GM23338 (cell line): ENCODE measurements around the gene CES1. TPM values are rescaled to one million over a fixed set of nuclear protein-coding genes. Genes with fewer than 3 reads are reported as not detected.

ENCODE experiments used
- ATAC-seq: fragments of 200-7000 bp; cut with Tn5 transposase; 3 replicates; pipeline ENCODE4 v1.9.1; 2020
- DNase-seq: peaks from one replicate; pipeline ENCODE4 v3.0.0-alpha.2; 2015; ENCODE audit warnings: low spot score
- H2AFZ ChIP-seq: fragments of 200-600 bp; sonication (generic); 2 replicates; pipeline ENCODE4 v1.8.0; 2016; ENCODE audit warnings: antibody characterized with exemption, mild to moderate bottlenecking, moderate library complexity
- H3F3A ChIP-seq: fragments of 200-600 bp; sonication (generic); replicated peaks from 2 replicates; pipeline ENCODE4 v1.8.0; 2017; ENCODE audit warnings: antibody characterized with exemption, mixed run types, low read depth
- H3K27ac ChIP-seq: fragments of 200-600 bp; sonication (generic); 2 replicates; pipeline ENCODE4 v1.6.1; 2016; ENCODE audit warnings: low read depth
- H3K27me3 ChIP-seq: fragments of 200-600 bp; sonication (generic); 2 replicates; pipeline ENCODE4 v1.8.0; 2016; ENCODE audit warnings: mild to moderate bottlenecking, mixed run types, moderate library complexity; ENCODE audit not compliant: insufficient read depth
- H3K36me3 ChIP-seq: fragments of 200-600 bp; sonication (generic); 2 replicates; pipeline ENCODE4 v1.8.0; 2016; ENCODE audit warnings: mild to moderate bottlenecking; ENCODE audit not compliant: insufficient read depth
- H3K4me1 ChIP-seq: fragments of 200-600 bp; sonication (generic); 2 replicates; pipeline ENCODE4 v1.8.0; 2016; ENCODE audit warnings: mild to moderate bottlenecking, moderate library complexity; ENCODE audit not compliant: insufficient read depth
- H3K4me2 ChIP-seq: fragments of 200-600 bp; sonication (generic); 2 replicates; pipeline ENCODE4 v1.7.1; 2017; ENCODE audit warnings: mixed run types
- H3K4me3 ChIP-seq: fragments of 200-600 bp; sonication (generic); 2 replicates; pipeline ENCODE4 v1.6.1; 2016; ENCODE audit warnings: mixed run types
- H3K79me2 ChIP-seq: fragments of 200-600 bp; sonication (generic); replicated peaks from 2 replicates; pipeline ENCODE4 v1.8.0; 2017; ENCODE audit warnings: mild to moderate bottlenecking; ENCODE audit not compliant: insufficient read depth
- H3K9me2 ChIP-seq: fragments of 200-600 bp; sonication (generic); 2 replicates; pipeline ENCODE4 v1.8.0; 2017; ENCODE audit not compliant: insufficient read depth
- H4K20me1 ChIP-seq: fragments of 200-600 bp; sonication (generic); replicated peaks from 2 replicates; pipeline ENCODE4 v1.8.0; 2017; ENCODE audit warnings: mild to moderate bottlenecking; ENCODE audit not compliant: insufficient read depth
- H3K27ac Mint-ChIP-seq: 2 replicates; pipeline ENCODE4 v1.8.0; 2020; ENCODE audit warnings: inconsistent platforms, mild to moderate bottlenecking, moderate library complexity, mixed read lengths
- H3K27me3 Mint-ChIP-seq: 3 replicates; pipeline ENCODE4 v1.8.0; 2022; ENCODE audit warnings: low read depth, mild to moderate bottlenecking, moderate library complexity, mixed read lengths, inconsistent platforms; ENCODE audit not compliant: insufficient read depth, poor library complexity
- H3K36me3 Mint-ChIP-seq: 3 replicates; pipeline ENCODE4 v1.8.0; 2021; ENCODE audit warnings: low read depth, mild to moderate bottlenecking, inconsistent platforms, moderate library complexity, mixed read lengths
- H3K4me1 Mint-ChIP-seq: 3 replicates; pipeline ENCODE4 v1.8.0; 2020; ENCODE audit warnings: mild to moderate bottlenecking, inconsistent platforms, mixed read lengths
- H3K4me3 Mint-ChIP-seq: 3 replicates; pipeline ENCODE4 v1.8.0; 2021; ENCODE audit warnings: moderate library complexity, mild to moderate bottlenecking, inconsistent platforms, mixed read lengths
- H3K9me3 Mint-ChIP-seq: 3 replicates; pipeline ENCODE4 v1.8.0; 2020; ENCODE audit warnings: moderate library complexity, mild to moderate bottlenecking, inconsistent platforms, mixed read lengths
- CREB1 ChIP-seq: fragments of 250-450 bp; sonication (Bioruptor Pico); IDR thresholded peaks from 2 replicates; pipeline ENCODE4 v1.5.0; 2020; ENCODE audit warnings: low read depth, mild to moderate bottlenecking, moderate library complexity
- EZH2 ChIP-seq: fragments of 200-600 bp; sonication (generic); IDR thresholded peaks from one replicate; pipeline ENCODE4 v1.8.0; 2017; ENCODE audit warnings: antibody characterized with exemption, mild to moderate bottlenecking, low read depth; ENCODE audit not compliant: unreplicated experiment
- EZH2phosphoT487 ChIP-seq: fragments of 200-600 bp; sonication (generic); IDR thresholded peaks from one replicate; pipeline ENCODE4 v1.8.1; 2018; ENCODE audit warnings: antibody characterized with exemption; ENCODE audit not compliant: unreplicated experiment
- JUNB ChIP-seq: IDR thresholded peaks from one replicate; pipeline ENCODE4 v1.6.1; 2016; ENCODE audit warnings: antibody characterized with exemption; ENCODE audit not compliant: unreplicated experiment
- NANOG ChIP-seq: IDR thresholded peaks from 2 replicates; pipeline ENCODE4 v1.6.1; 2016; ENCODE audit warnings: antibody characterized with exemption, borderline replicate concordance
- POLR2AphosphoS5 ChIP-seq: IDR thresholded peaks from 2 replicates; pipeline ENCODE4 v1.6.1; 2016; ENCODE audit warnings: antibody characterized with exemption, low read depth
- ZNF114 ChIP-seq: fragments of 250-450 bp; sonication (Bioruptor Pico); IDR thresholded peaks from 2 replicates; pipeline ENCODE4 v1.5.0; 2020; ENCODE audit warnings: mild to moderate bottlenecking, moderate library complexity
- polyA plus RNA-seq: library from polyadenylated mRNA; unstranded; fragments of >200 nt; fragmentation: Nextera tagmentation; extraction: Ambion mirVana; gene quantifications from 2 replicates; pipeline ENCODE4 v1.2.1, GENCODE V29; 2016
- total RNA-seq: library from RNA; depleted of rRNA; stranded (reverse); fragments of >200 nt; shearing (Covaris generic); gene quantifications from 2 replicates; pipeline ENCODE4 v1.2.3, GENCODE V29; 2014
- TF ChIP-seq, protein P1 (sequence below): IDR thresholded peaks from one replicate; pipeline ENCODE4 v1.6.1; 2018; ENCODE audit warnings: antibody characterized with exemption; ENCODE audit not compliant: unreplicated experiment
- TF ChIP-seq, protein P2 (sequence below): IDR thresholded peaks from 2 replicates; pipeline ENCODE4 v1.6.1; 2016; ENCODE audit warnings: antibody characterized with exemption
- TF ChIP-seq, protein P3 (sequence below): fragments of 250-450 bp; sonication (Bioruptor Pico); IDR thresholded peaks from 2 replicates; pipeline ENCODE4 v1.5.0; 2020; ENCODE audit warnings: mild to moderate bottlenecking, moderate library complexity

CES1 gene
- total and polyA plus RNA-seq, 2 experiments from 2014 or later = 1.5 TPM; not detected in 1

DNA sequence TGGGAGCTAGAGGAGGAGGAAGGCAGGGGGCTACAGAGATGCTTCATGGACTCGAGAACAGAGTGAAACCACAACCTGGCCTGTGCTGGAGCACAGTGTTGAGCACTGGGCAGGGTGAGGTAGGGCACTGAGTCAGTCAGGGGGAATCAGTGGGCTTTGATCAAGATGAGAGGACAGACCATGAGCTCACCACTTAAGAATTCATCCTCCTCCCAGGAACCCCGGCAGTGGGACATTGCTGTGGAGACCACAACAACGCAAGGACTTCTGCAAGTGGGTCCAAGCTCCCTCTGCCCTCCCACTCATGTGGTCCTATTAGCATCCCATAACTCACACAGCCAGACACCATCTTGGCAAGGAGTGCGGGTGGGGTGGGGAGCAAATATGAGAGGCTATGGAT is 44.0 kb upstream of the CES1 start (continued):
- TF ChIP-seq, protein P1, sequence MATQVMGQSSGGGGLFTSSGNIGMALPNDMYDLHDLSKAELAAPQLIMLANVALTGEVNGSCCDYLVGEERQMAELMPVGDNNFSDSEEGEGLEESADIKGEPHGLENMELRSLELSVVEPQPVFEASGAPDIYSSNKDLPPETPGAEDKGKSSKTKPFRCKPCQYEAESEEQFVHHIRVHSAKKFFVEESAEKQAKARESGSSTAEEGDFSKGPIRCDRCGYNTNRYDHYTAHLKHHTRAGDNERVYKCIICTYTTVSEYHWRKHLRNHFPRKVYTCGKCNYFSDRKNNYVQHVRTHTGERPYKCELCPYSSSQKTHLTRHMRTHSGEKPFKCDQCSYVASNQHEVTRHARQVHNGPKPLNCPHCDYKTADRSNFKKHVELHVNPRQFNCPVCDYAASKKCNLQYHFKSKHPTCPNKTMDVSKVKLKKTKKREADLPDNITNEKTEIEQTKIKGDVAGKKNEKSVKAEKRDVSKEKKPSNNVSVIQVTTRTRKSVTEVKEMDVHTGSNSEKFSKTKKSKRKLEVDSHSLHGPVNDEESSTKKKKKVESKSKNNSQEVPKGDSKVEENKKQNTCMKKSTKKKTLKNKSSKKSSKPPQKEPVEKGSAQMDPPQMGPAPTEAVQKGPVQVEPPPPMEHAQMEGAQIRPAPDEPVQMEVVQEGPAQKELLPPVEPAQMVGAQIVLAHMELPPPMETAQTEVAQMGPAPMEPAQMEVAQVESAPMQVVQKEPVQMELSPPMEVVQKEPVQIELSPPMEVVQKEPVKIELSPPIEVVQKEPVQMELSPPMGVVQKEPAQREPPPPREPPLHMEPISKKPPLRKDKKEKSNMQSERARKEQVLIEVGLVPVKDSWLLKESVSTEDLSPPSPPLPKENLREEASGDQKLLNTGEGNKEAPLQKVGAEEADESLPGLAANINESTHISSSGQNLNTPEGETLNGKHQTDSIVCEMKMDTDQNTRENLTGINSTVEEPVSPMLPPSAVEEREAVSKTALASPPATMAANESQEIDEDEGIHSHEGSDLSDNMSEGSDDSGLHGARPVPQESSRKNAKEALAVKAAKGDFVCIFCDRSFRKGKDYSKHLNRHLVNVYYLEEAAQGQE = no peak
- TF ChIP-seq, protein P2, sequence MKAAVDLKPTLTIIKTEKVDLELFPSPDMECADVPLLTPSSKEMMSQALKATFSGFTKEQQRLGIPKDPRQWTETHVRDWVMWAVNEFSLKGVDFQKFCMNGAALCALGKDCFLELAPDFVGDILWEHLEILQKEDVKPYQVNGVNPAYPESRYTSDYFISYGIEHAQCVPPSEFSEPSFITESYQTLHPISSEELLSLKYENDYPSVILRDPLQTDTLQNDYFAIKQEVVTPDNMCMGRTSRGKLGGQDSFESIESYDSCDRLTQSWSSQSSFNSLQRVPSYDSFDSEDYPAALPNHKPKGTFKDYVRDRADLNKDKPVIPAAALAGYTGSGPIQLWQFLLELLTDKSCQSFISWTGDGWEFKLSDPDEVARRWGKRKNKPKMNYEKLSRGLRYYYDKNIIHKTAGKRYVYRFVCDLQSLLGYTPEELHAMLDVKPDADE = no peak

DNA sequence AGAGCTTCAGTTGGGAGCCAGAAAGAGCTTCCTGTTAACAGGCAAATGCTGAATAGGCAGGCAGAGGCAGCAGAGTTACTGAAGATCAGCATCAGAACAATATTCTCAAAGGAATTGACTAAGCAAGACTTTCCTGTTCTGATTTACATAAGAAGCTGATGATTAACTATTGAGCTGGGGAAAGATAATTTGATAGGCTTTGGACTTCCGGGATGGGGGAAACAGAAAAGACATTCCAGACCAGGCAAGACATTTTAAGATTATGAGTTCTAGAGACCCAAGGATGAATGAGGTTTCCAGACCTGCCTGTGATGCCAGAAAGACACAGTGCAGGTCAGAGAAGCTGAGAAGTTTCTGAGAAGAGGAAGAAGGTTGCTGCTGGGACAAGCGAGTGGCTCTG is 42.4 kb upstream of the CES1 start, which contains the start of gene CES5A:
TSS of gene CES5A (minus strand) at position 101 of the 400 bp plus-strand sequence. CDS start 152 bp downstream, outside the sequence.
- H3K27ac Mint-ChIP-seq = no peak within 1 kb of the TSS
- TF ChIP-seq CREB1 (no peak), JUNB (no peak), NANOG (no peak), EZH2 (no peak), EZH2phosphoT487 (no peak), ZNF114 (CRISPR knock-in tag) (no peak), POLR2AphosphoS5 (no peak)
- TF ChIP-seq, protein P3, sequence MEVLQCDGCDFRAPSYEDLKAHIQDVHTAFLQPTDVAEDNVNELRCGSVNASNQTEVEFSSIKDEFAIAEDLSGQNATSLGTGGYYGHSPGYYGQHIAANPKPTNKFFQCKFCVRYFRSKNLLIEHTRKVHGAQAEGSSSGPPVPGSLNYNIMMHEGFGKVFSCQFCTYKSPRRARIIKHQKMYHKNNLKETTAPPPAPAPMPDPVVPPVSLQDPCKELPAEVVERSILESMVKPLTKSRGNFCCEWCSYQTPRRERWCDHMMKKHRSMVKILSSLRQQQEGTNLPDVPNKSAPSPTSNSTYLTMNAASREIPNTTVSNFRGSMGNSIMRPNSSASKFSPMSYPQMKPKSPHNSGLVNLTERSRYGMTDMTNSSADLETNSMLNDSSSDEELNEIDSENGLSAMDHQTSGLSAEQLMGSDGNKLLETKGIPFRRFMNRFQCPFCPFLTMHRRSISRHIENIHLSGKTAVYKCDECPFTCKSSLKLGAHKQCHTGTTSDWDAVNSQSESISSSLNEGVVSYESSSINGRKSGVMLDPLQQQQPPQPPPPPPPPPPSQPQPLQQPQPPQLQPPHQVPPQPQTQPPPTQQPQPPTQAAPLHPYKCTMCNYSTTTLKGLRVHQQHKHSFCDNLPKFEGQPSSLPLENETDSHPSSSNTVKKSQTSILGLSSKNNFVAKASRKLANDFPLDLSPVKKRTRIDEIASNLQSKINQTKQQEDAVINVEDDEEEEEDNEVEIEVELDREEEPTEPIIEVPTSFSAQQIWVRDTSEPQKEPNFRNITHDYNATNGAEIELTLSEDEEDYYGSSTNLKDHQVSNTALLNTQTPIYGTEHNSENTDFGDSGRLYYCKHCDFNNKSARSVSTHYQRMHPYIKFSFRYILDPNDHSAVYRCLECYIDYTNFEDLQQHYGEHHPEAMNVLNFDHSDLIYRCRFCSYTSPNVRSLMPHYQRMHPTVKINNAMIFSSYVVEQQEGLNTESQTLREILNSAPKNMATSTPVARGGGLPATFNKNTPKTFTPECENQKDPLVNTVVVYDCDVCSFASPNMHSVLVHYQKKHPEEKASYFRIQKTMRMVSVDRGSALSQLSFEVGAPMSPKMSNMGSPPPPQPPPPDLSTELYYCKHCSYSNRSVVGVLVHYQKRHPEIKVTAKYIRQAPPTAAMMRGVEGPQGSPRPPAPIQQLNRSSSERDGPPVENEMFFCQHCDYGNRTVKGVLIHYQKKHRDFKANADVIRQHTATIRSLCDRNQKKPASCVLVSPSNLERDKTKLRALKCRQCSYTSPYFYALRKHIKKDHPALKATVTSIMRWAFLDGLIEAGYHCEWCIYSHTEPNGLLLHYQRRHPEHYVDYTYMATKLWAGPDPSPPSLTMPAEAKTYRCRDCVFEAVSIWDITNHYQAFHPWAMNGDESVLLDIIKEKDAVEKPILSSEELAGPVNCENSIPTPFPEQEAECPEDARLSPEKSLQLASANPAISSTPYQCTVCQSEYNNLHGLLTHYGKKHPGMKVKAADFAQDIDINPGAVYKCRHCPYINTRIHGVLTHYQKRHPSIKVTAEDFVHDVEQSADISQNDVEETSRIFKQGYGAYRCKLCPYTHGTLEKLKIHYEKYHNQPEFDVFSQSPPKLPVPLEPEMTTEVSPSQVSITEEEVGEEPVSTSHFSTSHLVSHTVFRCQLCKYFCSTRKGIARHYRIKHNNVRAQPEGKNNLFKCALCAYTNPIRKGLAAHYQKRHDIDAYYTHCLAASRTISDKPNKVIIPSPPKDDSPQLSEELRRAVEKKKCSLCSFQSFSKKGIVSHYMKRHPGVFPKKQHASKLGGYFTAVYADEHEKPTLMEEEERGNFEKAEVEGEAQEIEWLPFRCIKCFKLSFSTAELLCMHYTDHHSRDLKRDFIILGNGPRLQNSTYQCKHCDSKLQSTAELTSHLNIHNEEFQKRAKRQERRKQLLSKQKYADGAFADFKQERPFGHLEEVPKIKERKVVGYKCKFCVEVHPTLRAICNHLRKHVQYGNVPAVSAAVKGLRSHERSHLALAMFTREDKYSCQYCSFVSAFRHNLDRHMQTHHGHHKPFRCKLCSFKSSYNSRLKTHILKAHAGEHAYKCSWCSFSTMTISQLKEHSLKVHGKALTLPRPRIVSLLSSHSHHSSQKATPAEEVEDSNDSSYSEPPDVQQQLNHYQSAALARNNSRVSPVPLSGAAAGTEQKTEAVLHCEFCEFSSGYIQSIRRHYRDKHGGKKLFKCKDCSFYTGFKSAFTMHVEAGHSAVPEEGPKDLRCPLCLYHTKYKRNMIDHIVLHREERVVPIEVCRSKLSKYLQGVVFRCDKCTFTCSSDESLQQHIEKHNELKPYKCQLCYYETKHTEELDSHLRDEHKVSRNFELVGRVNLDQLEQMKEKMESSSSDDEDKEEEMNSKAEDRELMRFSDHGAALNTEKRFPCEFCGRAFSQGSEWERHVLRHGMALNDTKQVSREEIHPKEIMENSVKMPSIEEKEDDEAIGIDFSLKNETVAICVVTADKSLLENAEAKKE (CRISPR knock-in tag) = no peak
- TF ChIP-seq, protein P1 = no peak

More for the DNA sequence above, 42.4 kb upstream of the CES1 start, which contains the start of gene CES5A:
- Mint-ChIP-seq H3K4me3 (no peak within 1 kb of the TSS), H3K36me3 (peaks cover 3% of the 10 kb centered on the region; the same call in 2 of the 3 replicates), H3K9me3 (peaks cover 18% of the 10 kb centered on the region), H3K27me3 (peaks cover 3% of the 10 kb centered on the region), H3K4me1 (no peaks in the 10 kb centered on the region)
- Histone ChIP-seq H3K36me3 (no peaks in the 10 kb centered on the region), H3F3A (no peaks in the 10 kb centered on the region), H2AFZ (no peak within 1 kb of the TSS), H3K27ac (no peak within 1 kb of the TSS), H3K9me2 (no peaks in the 10 kb centered on the region), H3K4me3 (no peak within 1 kb of the TSS), H3K4me1 (no peaks in the 10 kb centered on the region), H3K27me3 (no peaks in the 10 kb centered on the region), H3K4me2 (no peak within 1 kb of the TSS), H4K20me1 (no peaks in the 10 kb centered on the region), H3K79me2 (no peaks in the 10 kb centered on the region)
- DNase-seq = no peak
- ATAC-seq = no peak
